BJ (cell line): ENCODE measurements around the gene TM4SF5. TPM values are rescaled to one million over a fixed set of nuclear protein-coding genes. Genes with fewer than 3 reads are reported as not detected.

Experiments used
- CTCF ChIA-PET: fragments of 350-600 bp; formaldehyde crosslinking; extraction: SDS; loops from one replicate; lab custom pipeline; 2021; ENCODE audit warnings: antibody characterized with exemption, inconsistent platforms; lab: Yijun Ruan, JAX
- POLR2A ChIA-PET: fragments of 300-600 bp; sonication (Branson Sonifier 250); formaldehyde crosslinking; extraction: SDS; loops from one replicate; lab custom pipeline; 2021; ENCODE audit warnings: antibody characterized with exemption; lab: Charles Lee
- DNase-seq: peaks from one replicate; pipeline ENCODE4 v3.0.0-alpha.2; 2011; ENCODE audit warnings: low read depth
- H3K27me3 ChIP-seq: 2 replicates; pipeline ENCODE4 v1.6.0; 2011; ENCODE audit warnings: low read length; ENCODE audit not compliant: control insufficient read depth, insufficient read depth
- H3K36me3 ChIP-seq: 2 replicates; pipeline ENCODE4 v1.5.1; 2011; ENCODE audit warnings: low read length; ENCODE audit not compliant: control insufficient read depth, insufficient read depth
- H3K4me3 ChIP-seq: 2 replicates; pipeline ENCODE4 v1.5.1; 2011; ENCODE audit warnings: low read depth, mild to moderate bottlenecking, control low read depth, low read length
- polyA plus RNA-seq: library from polyadenylated mRNA; depleted of rRNA; stranded (reverse); fragments of >200 nt; gene quantifications from 2 replicates; pipeline ENCODE4 v1.2.3, GENCODE V29; 2011
- TF ChIP-seq, protein P1 (sequence below): IDR thresholded peaks from 2 replicates; pipeline ENCODE4 v1.5.1; 2011; ENCODE audit warnings: low read depth, mild to moderate bottlenecking, control low read depth, inconsistent platforms, low read length, moderate library complexity; ENCODE audit not compliant: insufficient read depth

TM4SF5 gene
- polyA plus RNA-seq, 1 experiment, result not detected

DNA sequence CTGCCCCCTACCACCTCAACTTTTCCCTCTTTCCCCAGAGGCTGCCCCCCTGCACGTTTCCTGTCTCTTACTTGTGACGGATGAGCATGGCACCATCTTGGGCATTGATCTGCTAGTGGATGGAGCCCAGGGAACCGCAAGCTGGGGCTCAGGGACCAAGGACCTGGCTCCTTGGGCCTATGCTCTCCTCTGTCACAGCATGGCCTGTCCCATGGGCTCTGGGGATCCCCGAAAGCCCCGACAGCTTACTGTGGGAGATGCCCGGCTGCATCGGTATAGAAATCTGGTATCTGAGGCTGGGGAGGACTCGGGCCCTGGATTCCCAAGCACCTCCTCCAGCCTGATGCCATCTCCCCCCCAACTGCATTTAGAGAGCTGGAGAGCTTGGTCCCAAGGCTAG lies 30.1 kb upstream of the TM4SF5 start:
- TF ChIP-seq, protein P1, sequence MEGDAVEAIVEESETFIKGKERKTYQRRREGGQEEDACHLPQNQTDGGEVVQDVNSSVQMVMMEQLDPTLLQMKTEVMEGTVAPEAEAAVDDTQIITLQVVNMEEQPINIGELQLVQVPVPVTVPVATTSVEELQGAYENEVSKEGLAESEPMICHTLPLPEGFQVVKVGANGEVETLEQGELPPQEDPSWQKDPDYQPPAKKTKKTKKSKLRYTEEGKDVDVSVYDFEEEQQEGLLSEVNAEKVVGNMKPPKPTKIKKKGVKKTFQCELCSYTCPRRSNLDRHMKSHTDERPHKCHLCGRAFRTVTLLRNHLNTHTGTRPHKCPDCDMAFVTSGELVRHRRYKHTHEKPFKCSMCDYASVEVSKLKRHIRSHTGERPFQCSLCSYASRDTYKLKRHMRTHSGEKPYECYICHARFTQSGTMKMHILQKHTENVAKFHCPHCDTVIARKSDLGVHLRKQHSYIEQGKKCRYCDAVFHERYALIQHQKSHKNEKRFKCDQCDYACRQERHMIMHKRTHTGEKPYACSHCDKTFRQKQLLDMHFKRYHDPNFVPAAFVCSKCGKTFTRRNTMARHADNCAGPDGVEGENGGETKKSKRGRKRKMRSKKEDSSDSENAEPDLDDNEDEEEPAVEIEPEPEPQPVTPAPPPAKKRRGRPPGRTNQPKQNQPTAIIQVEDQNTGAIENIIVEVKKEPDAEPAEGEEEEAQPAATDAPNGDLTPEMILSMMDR, result no peak
- H3K4me3 ChIP-seq, result no peak overlapping the region
- H3K27me3 ChIP-seq, result peaks cover 26% of the 10 kb centered on the region
- no peaks in the 10 kb centered on the region for H3K36me3 ChIP-seq
- POLR2A ChIA-PET, result no interaction called here
- CTCF ChIA-PET, result interaction anchor here (0.7 kb wide), 1 partner anchor 127 kb away, joined by 3 read pairs; no protein-coding TSS in a partner anchor
- no peak for DNase-seq

DNA sequence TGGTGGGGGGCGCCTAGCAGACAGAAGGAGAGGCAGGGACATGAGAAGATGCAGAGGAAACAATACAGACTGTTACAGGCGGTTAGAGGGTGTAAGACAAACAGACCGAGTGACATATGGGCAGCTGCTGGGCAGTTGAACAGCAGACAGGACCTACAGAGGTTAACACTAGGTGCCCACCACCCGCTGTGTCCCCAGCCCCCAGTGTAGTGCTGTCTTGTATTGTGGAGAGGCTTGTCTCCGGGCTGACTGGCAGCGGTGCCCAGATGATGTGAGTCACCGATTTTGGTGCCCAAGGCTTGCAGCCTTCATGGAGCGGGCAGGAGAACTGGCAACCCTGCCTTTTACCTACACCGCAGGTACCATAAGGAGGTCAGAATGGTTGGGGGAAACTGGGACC lies 29.6 kb upstream of the TM4SF5 start:
- no peak for DNase-seq
- H3K4me3 ChIP-seq, result no peak overlapping the region
- ChIA-PET POLR2A (no interaction called here), CTCF (interaction anchor here (0.7 kb wide), 1 partner anchor 127 kb away, joined by 3 read pairs; no protein-coding TSS in a partner anchor)
- TF ChIP-seq, protein P1, result no peak
- peaks cover 26% of the 10 kb centered on the region for H3K27me3 ChIP-seq
- no peaks in the 10 kb centered on the region for H3K36me3 ChIP-seq

DNA sequence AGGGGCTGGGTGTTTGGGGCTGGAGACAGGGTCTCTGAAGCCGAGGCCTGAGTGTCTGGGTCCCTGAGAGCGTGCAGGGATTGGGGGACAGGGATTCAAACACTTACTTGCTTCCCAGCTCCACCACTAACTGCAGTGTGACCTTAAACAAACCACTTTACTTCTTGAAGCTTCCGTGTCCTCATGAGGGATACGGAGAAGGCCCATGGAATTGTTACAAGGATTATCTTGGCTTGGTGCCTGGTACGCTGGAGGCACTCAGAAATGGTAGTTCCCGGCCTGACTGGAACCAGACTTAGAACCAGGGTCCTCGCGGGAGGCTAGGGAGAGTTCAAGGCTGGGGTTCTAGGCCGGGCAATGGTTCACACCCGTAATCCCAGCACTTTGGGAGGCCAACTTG lies 29.1 kb upstream of the TM4SF5 start:
- no peaks in the 10 kb centered on the region for H3K36me3 ChIP-seq
- peaks cover 26% of the 10 kb centered on the region for H3K27me3 ChIP-seq
- CTCF ChIA-PET, result no interaction called here
- no peak overlapping the region for H3K4me3 ChIP-seq
- DNase-seq, result no peak
- POLR2A ChIA-PET, result no interaction called here
- TF ChIP-seq, protein P1, result no peak

DNA sequence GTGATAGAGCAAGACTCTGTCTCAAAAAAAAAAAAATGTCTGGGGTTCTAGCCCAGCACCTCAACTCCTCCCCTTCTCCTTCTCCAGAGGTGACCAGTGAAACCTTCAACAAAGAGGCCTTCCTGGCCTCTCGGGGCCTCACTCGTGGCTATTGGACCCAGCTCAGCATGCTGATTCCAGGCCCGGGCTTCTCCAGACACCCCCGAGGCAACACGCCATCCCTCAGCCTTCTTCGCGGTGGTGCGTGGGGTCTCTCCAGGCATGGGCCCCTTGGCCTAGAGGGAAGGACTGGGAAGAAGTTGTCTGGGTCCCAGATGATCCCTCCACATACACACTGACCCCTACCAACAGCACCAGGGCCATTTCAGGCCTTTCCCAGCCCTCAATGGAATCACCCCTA lies 28.5 kb upstream of the TM4SF5 start:
- no peak for DNase-seq
- TF ChIP-seq, protein P1, result no peak
- no peaks in the 10 kb centered on the region for H3K36me3 ChIP-seq
- no peak overlapping the region for H3K4me3 ChIP-seq
- POLR2A ChIA-PET, result no interaction called here
- CTCF ChIA-PET, result interaction anchor here (0.7 kb wide), 1 partner anchor 138 kb away, joined by 3 read pairs; no protein-coding TSS in a partner anchor
- H3K27me3 ChIP-seq, result peaks cover 28% of the 10 kb centered on the region

DNA sequence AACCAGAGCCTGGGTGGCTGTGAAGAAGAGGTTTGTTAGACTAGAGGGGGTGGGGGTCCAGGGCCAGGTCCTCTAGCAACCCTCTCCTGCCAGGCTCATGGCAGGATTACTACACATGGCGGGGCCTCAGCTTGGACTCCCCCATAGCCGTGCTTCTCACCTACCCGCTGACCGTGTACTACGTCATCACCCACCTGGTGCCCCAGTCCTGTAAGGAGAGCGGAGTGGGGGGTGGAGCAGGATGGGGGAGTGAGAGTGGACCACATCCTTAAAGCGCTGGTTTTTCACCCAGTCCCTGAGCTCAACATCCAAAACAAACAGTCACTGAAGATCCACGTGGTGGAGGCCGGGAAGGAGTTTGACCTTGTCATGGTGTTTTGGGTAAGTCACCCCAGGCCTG lies 27.8 kb upstream of the TM4SF5 start:
- DNase-seq, result no peak
- ChIA-PET POLR2A (no interaction called here), CTCF (interaction anchor here (0.7 to 1.5 kb wide), 4 partner anchors 25 to 146 kb away, joined by 3 read pairs; partner anchors contain the start of gene VMO1)
- TF ChIP-seq, protein P1, result no peak
- no peaks in the 10 kb centered on the region for H3K36me3 ChIP-seq
- peaks cover 24% of the 10 kb centered on the region for H3K27me3 ChIP-seq
- H3K4me3 ChIP-seq, result no peak overlapping the region
